GM21447 (cell line): ENCODE measurements around the gene ASB2.

Experiments
- ATAC-seq: cut with Tn5 transposase; IDR thresholded peaks from one replicate; pipeline ENCODE4 v1.9.1; 2021; ENCODE audit not compliant: unreplicated experiment

ASB2 gene

GRCh38 chr14:93976477-93977057, at the start of gene ASB2:
TSS of gene ASB2 (minus strand) at chr14:93976570. CDS start at chr14:93964539, 12,031 bp downstream.
- peak; percentile 23 for ATAC-seq

GRCh38 chr14:94025720-94026119, 49.4 kb upstream of the ASB2 start:
- ATAC-seq, result no peak

DNA sequence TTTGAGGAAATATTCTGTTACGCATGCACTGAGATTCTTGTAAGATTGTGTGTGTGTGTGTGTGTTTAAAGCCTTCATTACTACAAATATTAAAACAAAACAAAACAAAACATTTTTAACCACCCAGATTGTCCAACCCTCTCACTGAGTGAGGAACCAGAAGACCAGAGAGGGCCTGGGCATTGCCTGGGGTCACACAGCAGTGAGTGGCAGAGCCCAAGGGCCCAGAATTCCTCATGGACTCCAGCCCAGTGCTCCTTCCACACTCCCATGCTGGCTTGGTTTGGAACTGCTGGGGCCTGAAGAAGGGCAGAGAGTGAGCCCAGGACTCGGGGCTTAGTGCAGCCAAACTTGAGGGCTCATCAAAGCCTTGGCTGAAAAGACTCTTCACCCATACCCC, 48.2 kb upstream of the ASB2 start:
- no peak for ATAC-seq

- no peak for ATAC-seq
Measured at GRCh38 chr14:94022532-94023411, 46.4 kb upstream of the ASB2 start.

- ATAC-seq, result no peak
Measured at GRCh38 chr14:94021416-94022157, 45.2 kb upstream of the ASB2 start.

DNA sequence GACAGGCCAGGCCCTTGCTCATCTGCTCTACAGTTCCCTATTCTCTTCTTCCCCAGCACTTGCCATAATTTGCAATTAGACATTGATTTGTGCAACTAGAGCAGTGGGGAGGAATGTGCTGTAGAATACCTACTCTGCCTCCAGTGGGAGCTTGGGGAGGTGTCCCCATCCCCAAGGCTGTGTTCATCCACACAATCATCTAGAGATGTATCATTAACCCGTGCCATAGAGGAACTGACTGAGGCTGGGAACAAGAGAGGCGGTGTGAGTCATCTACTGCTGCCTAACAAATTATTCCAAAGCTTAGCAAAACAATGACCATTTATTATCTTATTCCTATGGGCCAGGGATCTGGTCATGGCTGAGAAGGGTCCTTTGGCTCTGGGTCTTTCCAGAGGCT, 44.6 kb upstream of the ASB2 start:
- ATAC-seq, result no peak

GRCh38 chr14:94020267-94020666, 43.9 kb upstream of the ASB2 start:
- no peak for ATAC-seq

DNA sequence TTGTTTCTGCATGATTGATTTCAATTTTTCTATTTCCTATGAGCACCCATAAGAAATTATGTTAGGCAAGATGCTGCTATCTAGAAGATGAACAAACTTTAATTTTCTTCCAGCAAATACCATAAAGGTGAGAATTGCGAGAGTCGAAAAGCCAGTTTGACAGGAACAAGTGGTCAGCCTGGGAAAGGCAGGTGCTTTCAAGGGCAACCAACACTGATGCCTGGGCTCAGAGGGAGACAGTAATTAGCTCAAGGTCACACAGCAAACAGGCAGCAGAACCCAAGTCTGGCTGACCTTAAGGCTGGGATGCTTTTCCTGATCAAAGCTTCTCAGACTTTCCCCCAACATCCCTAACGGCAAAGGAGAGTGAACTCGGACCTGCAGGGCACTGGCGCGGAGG, 43.0 kb upstream of the ASB2 start:
- ATAC-seq, result no peak

GRCh38 chr14:94018308-94018707, 41.9 kb upstream of the ASB2 start:
- no peak for ATAC-seq

- no peak for ATAC-seq
Measured at GRCh38 chr14:94016446-94016976, 40.1 kb upstream of the ASB2 start.

- no peak for ATAC-seq
Measured at GRCh38 chr14:94015223-94015622, 38.9 kb upstream of the ASB2 start.

- no peak for ATAC-seq
Measured at GRCh38 chr14:94014382-94014781, 38.0 kb upstream of the ASB2 start.

- no peak for ATAC-seq
Measured at GRCh38 chr14:94011795-94012194, 35.4 kb upstream of the ASB2 start.

DNA sequence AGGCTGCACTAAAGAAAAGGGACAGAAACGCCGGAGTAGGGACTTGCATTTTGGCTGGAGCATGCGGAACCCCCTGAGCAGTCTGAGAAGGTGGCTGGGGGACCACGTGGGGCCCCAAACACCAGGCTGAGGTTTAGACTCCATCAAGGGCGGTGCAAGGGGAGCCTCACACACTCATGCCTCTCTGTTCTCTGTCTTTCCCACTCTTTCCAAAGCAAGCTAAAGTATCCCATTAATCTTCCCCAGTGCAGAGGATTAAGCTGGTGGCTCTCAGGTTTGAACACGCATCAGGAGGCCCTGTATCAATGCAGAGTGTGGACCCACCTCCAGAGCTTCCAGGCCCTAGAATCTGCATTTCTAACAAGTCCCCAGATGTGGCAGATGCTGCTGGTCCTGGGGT, 34.3 kb upstream of the ASB2 start:
- no peak for ATAC-seq

GRCh38 chr14:94009767-94010166, 33.4 kb upstream of the ASB2 start:
- ATAC-seq, result no peak

- no peak for ATAC-seq
Measured at GRCh38 chr14:94008234-94008633, 31.9 kb upstream of the ASB2 start.

DNA sequence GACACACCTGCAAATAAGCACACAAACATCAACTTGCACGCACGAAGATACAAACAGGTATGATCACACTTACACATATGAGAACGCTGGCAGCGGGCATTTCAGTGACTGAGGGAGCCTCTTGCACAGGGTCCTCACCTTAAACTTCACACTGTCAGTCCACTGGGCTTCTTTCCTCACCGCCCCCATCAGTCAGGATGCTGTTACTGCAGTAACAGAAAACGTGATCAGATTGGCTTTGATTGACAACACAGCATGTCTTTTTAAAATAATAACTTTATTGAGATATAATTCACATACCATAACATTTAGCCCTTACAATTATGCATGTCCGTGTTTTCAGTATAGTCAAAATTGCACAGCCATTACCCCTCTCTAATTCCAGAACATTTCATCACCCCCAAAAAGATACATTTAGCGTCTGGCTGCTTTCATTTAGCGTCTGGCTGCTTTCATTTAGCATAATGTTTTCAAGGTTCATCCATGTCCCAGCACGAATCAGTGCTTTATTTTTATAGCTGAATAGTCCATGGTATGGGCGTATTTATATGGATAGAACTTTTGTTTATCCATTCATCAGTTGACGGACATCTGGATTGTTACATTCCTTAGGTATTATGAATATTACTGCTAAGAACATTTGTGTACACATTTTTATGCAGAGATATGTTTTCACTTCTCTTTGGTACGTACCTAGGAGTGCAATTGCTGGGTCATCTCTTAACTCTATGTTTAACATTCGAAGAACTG, 29.1 kb upstream of the ASB2 start:
- no peak for ATAC-seq

- no peak for ATAC-seq
Measured at GRCh38 chr14:94004015-94004414, 27.6 kb upstream of the ASB2 start.

DNA sequence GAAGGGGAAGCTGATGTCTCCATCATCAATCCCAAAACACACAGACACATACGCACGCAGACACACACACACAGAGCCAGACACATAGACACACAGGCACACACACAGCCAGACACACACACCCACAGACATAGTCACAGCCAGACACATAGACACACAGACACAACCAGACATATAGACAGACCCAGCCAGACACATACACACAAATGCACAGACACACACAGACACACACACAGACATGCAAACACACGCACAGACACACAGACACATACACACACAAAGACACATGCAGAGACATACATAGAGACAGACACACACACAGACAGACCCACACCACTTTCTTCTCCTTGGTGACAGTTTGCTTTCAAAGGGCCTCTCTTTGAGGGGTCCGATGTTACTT, 27.0 kb upstream of the ASB2 start:
- ATAC-seq, result no peak

- ATAC-seq, result peak; percentile 63
Measured at GRCh38 chr14:94001501-94002396, 25.4 kb upstream of the ASB2 start.
